Loucy (cell line): ENCODE results near the gene PRG2.

Experiments used
- CTCF ChIP-seq: fragments of 200-600 bp; sonication (generic); conservative IDR thresholded peaks from 2 replicates; pipeline ENCODE4 v1.5.1; 2014; ENCODE audit warnings: mild to moderate bottlenecking, antibody characterized with exemption, low read length
- EZH2phosphoT487 ChIP-seq: fragments of 200-600 bp; IDR thresholded peaks from 2 replicates; pipeline ENCODE4 v1.6.1; 2018; ENCODE audit warnings: antibody characterized with exemption, mild to moderate bottlenecking, moderate library complexity, borderline replicate concordance

- no peak for TF ChIP-seq CTCF
- no peak for TF ChIP-seq EZH2phosphoT487
Measured at GRCh38 chr11:57390535-57390934, at the start of gene PRG2.
